ENCODE results near the gene NPLOC4.
A peak's percentile ranks its signal among the peaks of the same experiment; 100 is the strongest.

NPLOC4 gene

DNA sequence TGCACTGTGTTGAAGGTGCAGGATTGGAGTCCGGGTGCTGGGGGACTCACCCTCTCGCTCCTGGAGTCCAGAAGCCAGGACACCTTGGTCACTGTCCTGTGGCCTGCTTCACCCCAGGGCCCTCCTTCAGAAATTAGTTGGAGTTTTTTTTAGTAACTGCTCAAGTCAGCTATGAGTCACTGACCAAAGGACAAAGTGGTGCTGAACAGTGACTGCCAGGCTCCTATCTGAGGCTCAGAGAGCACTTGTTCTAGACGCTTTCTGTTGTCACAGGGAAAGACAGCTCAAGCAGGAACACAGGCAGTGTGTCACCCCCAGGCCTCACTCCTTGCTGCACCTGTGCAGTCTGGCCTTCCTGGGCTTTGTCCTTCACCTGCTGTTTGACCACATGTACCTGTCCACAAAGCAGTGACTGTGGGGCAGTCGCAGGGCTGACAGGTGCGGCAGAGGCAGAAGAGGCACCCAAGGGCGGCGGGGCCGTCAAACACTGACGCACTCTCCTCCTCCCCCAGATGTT, 80.7 kb downstream of the NPLOC4 start:
- TF ChIP-seq, protein P1, sequence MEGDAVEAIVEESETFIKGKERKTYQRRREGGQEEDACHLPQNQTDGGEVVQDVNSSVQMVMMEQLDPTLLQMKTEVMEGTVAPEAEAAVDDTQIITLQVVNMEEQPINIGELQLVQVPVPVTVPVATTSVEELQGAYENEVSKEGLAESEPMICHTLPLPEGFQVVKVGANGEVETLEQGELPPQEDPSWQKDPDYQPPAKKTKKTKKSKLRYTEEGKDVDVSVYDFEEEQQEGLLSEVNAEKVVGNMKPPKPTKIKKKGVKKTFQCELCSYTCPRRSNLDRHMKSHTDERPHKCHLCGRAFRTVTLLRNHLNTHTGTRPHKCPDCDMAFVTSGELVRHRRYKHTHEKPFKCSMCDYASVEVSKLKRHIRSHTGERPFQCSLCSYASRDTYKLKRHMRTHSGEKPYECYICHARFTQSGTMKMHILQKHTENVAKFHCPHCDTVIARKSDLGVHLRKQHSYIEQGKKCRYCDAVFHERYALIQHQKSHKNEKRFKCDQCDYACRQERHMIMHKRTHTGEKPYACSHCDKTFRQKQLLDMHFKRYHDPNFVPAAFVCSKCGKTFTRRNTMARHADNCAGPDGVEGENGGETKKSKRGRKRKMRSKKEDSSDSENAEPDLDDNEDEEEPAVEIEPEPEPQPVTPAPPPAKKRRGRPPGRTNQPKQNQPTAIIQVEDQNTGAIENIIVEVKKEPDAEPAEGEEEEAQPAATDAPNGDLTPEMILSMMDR (IDR thresholded peaks at IDR 0.05; ENCODE audit: low read depth, low read length) = no peak
- H3K4me3 ChIP-seq (replicated peaks in 1 of 2; ENCODE audit: low read depth in 2 of 2, low read length in 2 of 2) = no peak overlapping the region
- peak in 1 of 2 donors; percentile 55 for DNase-seq (ENCODE audit: low read depth in 2 of 2)

GRCh38 chr17:81553616-81554181, 83.2 kb downstream of the NPLOC4 start:
- H3K4me3 ChIP-seq (replicated peaks in 1 of 2; ENCODE audit: low read depth in 2 of 2, low read length in 2 of 2) = peak overlapping the region; percentile 7 to 90
- peak; percentile 93 to 97 for DNase-seq (ENCODE audit: low read depth in 2 of 2)
- TF ChIP-seq, protein P1 (IDR thresholded peaks at IDR 0.05; ENCODE audit: low read depth, low read length) = no peak

DNA sequence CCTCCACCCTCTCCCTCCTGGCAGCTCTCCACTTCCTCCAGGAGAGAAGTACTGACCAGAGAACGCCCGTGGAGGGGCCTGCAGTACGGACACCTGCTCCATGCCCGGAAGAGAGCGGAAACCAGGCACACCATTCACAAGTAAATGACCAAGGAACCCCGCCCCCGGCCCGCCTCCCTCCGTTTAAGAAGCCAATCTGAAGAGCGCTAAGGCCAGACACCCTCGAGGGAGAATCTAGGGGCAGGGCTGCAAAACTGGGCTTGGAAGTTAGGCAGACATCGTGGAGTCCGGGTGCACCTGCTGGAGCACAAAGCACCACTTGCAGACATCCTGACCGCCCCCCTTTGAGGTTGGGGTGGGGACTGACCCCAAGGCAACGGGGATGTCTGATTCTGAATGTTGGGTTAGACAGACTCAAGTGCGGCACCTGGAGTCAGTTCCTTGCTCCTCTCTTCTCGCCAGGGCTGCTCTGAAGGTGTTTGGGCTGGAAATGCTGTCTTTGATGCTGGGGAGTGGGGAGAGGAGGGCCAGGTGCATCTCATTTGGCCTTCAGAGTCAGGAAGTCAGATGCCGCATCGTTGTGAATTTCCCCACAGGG, 83.8 kb downstream of the NPLOC4 start:
- peak; percentile 83 to 84 for DNase-seq (ENCODE audit: low read depth in 2 of 2)
- TF ChIP-seq, protein P1 (IDR thresholded peaks at IDR 0.05; ENCODE audit: low read depth, low read length) = no peak
- H3K4me3 ChIP-seq (replicated peaks in 1 of 2; ENCODE audit: low read depth in 2 of 2, low read length in 2 of 2) = peak overlapping the region; percentile 90 to 92

- peak; percentile 78 to 81 for DNase-seq (ENCODE audit: low read depth in 2 of 2)
- TF ChIP-seq, protein P1 (IDR thresholded peaks at IDR 0.05; ENCODE audit: low read depth, low read length) = no peak
Measured at GRCh38 chr17:81552244-81553017, 84.5 kb downstream of the NPLOC4 start, which contains the start of gene FAAP100. Gene FAAP100 (minus strand): TSS chr17:81552353. CDS start chr17:81552330, 23 bp downstream.

GRCh38 chr17:81551458-81552243, 85.3 kb downstream of the NPLOC4 start:
- H3K4me3 ChIP-seq (replicated peaks in 1 of 2; ENCODE audit: low read depth in 2 of 2, low read length in 2 of 2) = peak overlapping the region; percentile 84 to 92
- TF ChIP-seq, protein P1 (IDR thresholded peaks at IDR 0.05; ENCODE audit: low read depth, low read length) = no peak
- DNase-seq (ENCODE audit: low read depth in 2 of 2) = no peak

More at GRCh38 chr17:81552244-81553017, 84.5 kb downstream of the NPLOC4 start, which contains the start of gene FAAP100:
- peak within 1 kb of the TSS; percentile 90 to 92 for H3K4me3 ChIP-seq (replicated peaks in 1 of 2; ENCODE audit: low read depth in 2 of 2, low read length in 2 of 2)

DNA sequence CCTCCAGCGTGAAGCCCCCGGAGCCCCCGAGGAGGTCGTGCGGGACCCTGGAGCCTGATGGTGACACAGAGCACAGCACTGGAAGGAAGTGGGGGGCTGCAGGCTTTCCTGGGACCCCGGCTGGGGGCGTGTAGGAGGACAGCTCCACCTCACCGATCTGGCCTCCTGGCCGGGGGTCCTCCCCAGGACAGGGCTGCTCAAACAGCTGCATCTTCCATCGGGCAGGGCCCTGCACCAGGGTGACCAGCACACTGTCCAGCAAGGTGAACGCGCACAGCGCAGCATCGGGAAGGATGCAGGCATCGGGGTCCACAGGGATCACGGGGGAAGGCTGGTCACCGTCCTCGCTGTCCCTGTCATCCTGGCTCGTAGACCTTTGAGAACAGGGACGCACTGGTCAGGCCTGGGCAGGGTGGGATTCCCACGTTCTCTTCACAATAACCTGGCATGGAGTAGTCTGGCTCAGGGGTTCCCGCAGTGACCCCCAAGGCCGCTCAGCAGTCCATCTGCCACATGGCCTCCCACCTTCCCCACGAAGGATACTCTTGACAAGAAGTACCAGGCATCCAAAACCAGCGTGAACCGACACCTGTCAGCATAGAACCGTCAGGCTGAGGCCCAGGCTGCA, 86.0 kb downstream of the NPLOC4 start:
- TF ChIP-seq, protein P1 (IDR thresholded peaks at IDR 0.05; ENCODE audit: low read depth, low read length) = no peak
- DNase-seq (ENCODE audit: low read depth in 2 of 2) = no peak
- H3K4me3 ChIP-seq (replicated peaks in 1 of 2; ENCODE audit: low read depth in 2 of 2, low read length in 2 of 2) = peak overlapping the region; percentile 84 to 92

Measured in cardiac fibroblast (primary cell).